ENCODE data around the gene SASS6. TPM values are rescaled to one million over a fixed set of nuclear protein-coding genes. Genes with fewer than 3 reads are reported as not detected.

Gene SASS6
- total and polyA plus RNA-seq, 9 of the 15 experiments (the other 6 are each of a cell fraction or from before 2014, with no cell fraction given) = 11.6 to 34.1 (median 18.0) TPM

- peak in 1 of 3 experiments; percentile 94; a peak in 2 of 6 replicates for TF ChIP-seq ZBTB11 (CRISPR knock-in tag; IDR thresholded peaks at IDR 0.05)
- TF ChIP-seq NR2C2 (CRISPR knock-in tag; IDR thresholded peaks at IDR 0.05) = 0 out of 2 replicates have a peak, but pooled peaks have one; percentile 58
- TF ChIP-seq NR2C2 (tag; IDR thresholded peaks at IDR 0.05) = peak; percentile 95
- TF ChIP-seq BRD4 (IDR thresholded peaks at IDR 0.05) = no peak
- TF ChIP-seq CEBPB (tag; IDR thresholded peaks at IDR 0.05) = no peak
- peak; percentile 65; the same call in 1 of the 2 replicates for TF ChIP-seq LEF1 (IDR thresholded peaks at IDR 0.05)
- no peak for TF ChIP-seq XRCC3 (IDR thresholded peaks at IDR 0.05)
- TF ChIP-seq ARID3A (IDR thresholded peaks at IDR 0.05; ENCODE audit: borderline replicate concordance, low read depth, low read length) = no peak
- TF ChIP-seq PHF21A (IDR thresholded peaks at IDR 0.05; ENCODE audit: borderline replicate concordance, low read depth) = no peak; the same call in 1 of the 2 replicates
- TF ChIP-seq RNF219 (CRISPR knock-in tag; IDR thresholded peaks at IDR 0.05) = no peak
- TF ChIP-seq BRD9 (IDR thresholded peaks at IDR 0.05; ENCODE audit: low read depth, partially characterized antibody) = peak; percentile 28
- TF ChIP-seq PRDM10 (IDR thresholded peaks at IDR 0.05; ENCODE audit: partially characterized antibody) = peak; percentile 85
- peak; percentile 78 for TF ChIP-seq POLR2AphosphoS5 (IDR thresholded peaks at IDR 0.05; ENCODE audit: control insufficient read depth, insufficient read depth, low read depth, low read length)
- peak; percentile 45 for TF ChIP-seq CHD4 (IDR thresholded peaks at IDR 0.05; ENCODE audit: insufficient read depth, insufficient replicate concordance, low read depth, low read length, poor library complexity, severe bottlenecking)
Observed at GRCh38 chr1:100132566-100133477, at the start of gene SASS6, which contains the start of gene TRMT13 (continued).

Data from K562 (cell line).